ENCODE results near the gene EXOC2. TPM values are rescaled to one million over a fixed set of nuclear protein-coding genes. Genes with fewer than 3 reads are reported as not detected.

EXOC2 gene
- total and polyA plus RNA-seq, 10 of the 15 experiments (the other 5 are each of a cell fraction or from before 2014, with no cell fraction given): 8.7 to 32.8 (median 20.7) TPM

GRCh38 chr6:703552-703951 lies 10.6 kb upstream of the EXOC2 start (continued):
- TF ChIP-seq ZNF592 (IDR thresholded peaks at IDR 0.05) (no peak), KDM1A (IDR thresholded peaks at IDR 0.05; ENCODE audit: borderline replicate concordance) (no peak), NKRF (conservative IDR thresholded peaks at IDR 0.05) (no peak), CBFB (IDR thresholded peaks at IDR 0.05; ENCODE audit: low read depth) (no peak), YBX1 (IDR thresholded peaks at IDR 0.05) (no peak), SIN3A (IDR thresholded peaks at IDR 0.05; ENCODE audit: low read depth, low read length) (no peak), ZNF217 (IDR thresholded peaks at IDR 0.05) (no peak), IRF3 (IDR thresholded peaks at IDR 0.05) (no peak), MAX (IDR thresholded peaks at IDR 0.05; ENCODE audit: low read depth, low read length) (no peak), FOS (IDR thresholded peaks at IDR 0.05; ENCODE audit: borderline replicate concordance, extremely low read depth, insufficient read length) (no peak), RUNX3 (IDR thresholded peaks at IDR 0.05; ENCODE audit: low read length) (no peak), RELB (IDR thresholded peaks at IDR 0.05; ENCODE audit: low read depth) (no peak)
